DND-41 (cell line): ENCODE results near the gene MOGAT2.

Experiments
- ATAC-seq: fragments of 200-7000 bp; cut with Tn5 transposase; 3 replicates; pipeline ENCODE4 v1.9.1; 2021; ENCODE audit warnings: low read depth; ENCODE audit not compliant: insufficient read depth
- DNase-seq: peaks from one replicate; pipeline ENCODE4 v3.0.0-alpha.2; 2020
- H2AFZ ChIP-seq: 2 replicates; pipeline ENCODE4 v1.6.0; 2012; ENCODE audit warnings: low read depth, low read length
- H3K27ac ChIP-seq: 2 replicates; pipeline ENCODE4 v1.5.1; 2012; ENCODE audit warnings: low read length, inconsistent platforms
- H3K27me3 ChIP-seq: fragments of 200-600 bp; sonication (generic); 2 replicates; pipeline ENCODE4 v1.6.0; 2012; ENCODE audit warnings: low read length, mild to moderate bottlenecking, inconsistent platforms; ENCODE audit not compliant: insufficient read depth, poor library complexity
- H3K36me3 ChIP-seq: 2 replicates; pipeline ENCODE4 v1.5.1; 2012; ENCODE audit warnings: low read length, inconsistent platforms; ENCODE audit not compliant: insufficient read depth
- H3K4me1 ChIP-seq: 2 replicates; pipeline ENCODE4 v1.5.1; 2012; ENCODE audit warnings: mild to moderate bottlenecking, low read length; ENCODE audit not compliant: insufficient read depth
- H3K4me2 ChIP-seq: 2 replicates; pipeline ENCODE4 v1.6.0; 2012; ENCODE audit warnings: mild to moderate bottlenecking, moderate library complexity, low read length, inconsistent platforms; ENCODE audit not compliant: insufficient read depth
- H3K4me3 ChIP-seq, 2 experiments: fragments of 200-600 bp in 1 of 2; shearing (Covaris generic) in 1 of 2; 2 replicates each; pipeline ENCODE4 v1.5.1; 2012 to 2016; ENCODE audit warnings: inconsistent platforms in 2 of 2, low read length in 2 of 2, mild to moderate bottlenecking in 2 of 2, low read depth in 1 of 2, moderate library complexity in 1 of 2
- H3K79me2 ChIP-seq: 2 replicates; pipeline ENCODE4 v1.6.0; 2012; ENCODE audit warnings: low read length, inconsistent platforms; ENCODE audit not compliant: insufficient read depth
- H3K9ac ChIP-seq: 2 replicates; pipeline ENCODE4 v1.6.0; 2012; ENCODE audit warnings: low read depth, mild to moderate bottlenecking, inconsistent platforms, low read length, moderate library complexity
- H3K9me3 ChIP-seq: 2 replicates; pipeline ENCODE4 v1.5.1; 2012; ENCODE audit warnings: low read length, moderate library complexity, mild to moderate bottlenecking, inconsistent platforms; ENCODE audit not compliant: insufficient read depth, severe bottlenecking
- H4K20me1 ChIP-seq: 2 replicates; pipeline ENCODE4 v1.6.0; 2012; ENCODE audit warnings: low read length; ENCODE audit not compliant: insufficient read depth
- CTCF ChIP-seq: IDR thresholded peaks from 2 replicates; pipeline ENCODE4 v1.5.1; 2012; ENCODE audit warnings: borderline replicate concordance, low read length, moderate library complexity, mild to moderate bottlenecking; ENCODE audit not compliant: poor library complexity, severe bottlenecking; ENCODE audit errors: extremely low read depth
- EZH2 ChIP-seq: IDR thresholded peaks from 3 replicates; pipeline ENCODE4 v1.6.1; 2012; ENCODE audit warnings: borderline replicate concordance, low read depth, mild to moderate bottlenecking, moderate library complexity, low read length, inconsistent platforms; ENCODE audit not compliant: severe bottlenecking

Gene MOGAT2

GRCh38 chr11:75689863-75690609 lies 27.6 kb upstream of the MOGAT2 start:
- Histone ChIP-seq H3K36me3 (no peaks in the 10 kb centered on the region), H2AFZ (no peak overlapping the region), H3K4me2 (no peak overlapping the region), H3K27ac (no peak overlapping the region), H3K27me3 (no peaks in the 10 kb centered on the region), H4K20me1 (no peaks in the 10 kb centered on the region), H3K79me2 (no peaks in the 10 kb centered on the region), H3K9me3 (no peaks in the 10 kb centered on the region), H3K4me1 (no peaks in the 10 kb centered on the region), H3K9ac (no peak overlapping the region), H3K4me3 (no peak overlapping the region)
- no peak for ATAC-seq
- TF ChIP-seq CTCF (no peak), EZH2 (no peak)
- DNase-seq = no peak

- Histone ChIP-seq H3K9ac (no peak overlapping the region), H3K27me3 (no peaks in the 10 kb centered on the region), H2AFZ (no peak overlapping the region), H4K20me1 (no peaks in the 10 kb centered on the region), H3K9me3 (no peaks in the 10 kb centered on the region), H3K27ac (no peak overlapping the region), H3K4me3 (no peak overlapping the region), H3K4me2 (no peak overlapping the region), H3K79me2 (no peaks in the 10 kb centered on the region), H3K36me3 (no peaks in the 10 kb centered on the region), H3K4me1 (no peaks in the 10 kb centered on the region)
- ATAC-seq (no peak), DNase-seq (no peak)
- TF ChIP-seq EZH2 = no peak
- no peak for TF ChIP-seq CTCF
Measured at GRCh38 chr11:75691804-75692203, 25.8 kb upstream of the MOGAT2 start.

- Histone ChIP-seq H2AFZ (no peak overlapping the region), H3K4me2 (no peak overlapping the region), H3K36me3 (no peaks in the 10 kb centered on the region), H3K27ac (no peak overlapping the region), H3K27me3 (peaks cover 6% of the 10 kb centered on the region), H3K9ac (no peak overlapping the region), H3K4me3 (no peak overlapping the region), H3K9me3 (no peaks in the 10 kb centered on the region), H4K20me1 (no peaks in the 10 kb centered on the region), H3K79me2 (no peaks in the 10 kb centered on the region), H3K4me1 (no peaks in the 10 kb centered on the region)
- DNase-seq = no peak
- no peak for ATAC-seq
- TF ChIP-seq CTCF (no peak), EZH2 (no peak)
Measured at GRCh38 chr11:75697906-75698581, 19.6 kb upstream of the MOGAT2 start.
